GM21576 (cell line): Measurements from ENCODE around the gene NCBP3.

Experiments used
- ATAC-seq: cut with Tn5 transposase; IDR thresholded peaks from one replicate; pipeline ENCODE4 v1.9.1; 2021; ENCODE audit warnings: mild to moderate bottlenecking, moderate library complexity; ENCODE audit not compliant: unreplicated experiment

Gene NCBP3

GRCh38 chr17:3813171-3813570, 32.9 kb downstream of the NCBP3 start:
- ATAC-seq, result no peak

DNA sequence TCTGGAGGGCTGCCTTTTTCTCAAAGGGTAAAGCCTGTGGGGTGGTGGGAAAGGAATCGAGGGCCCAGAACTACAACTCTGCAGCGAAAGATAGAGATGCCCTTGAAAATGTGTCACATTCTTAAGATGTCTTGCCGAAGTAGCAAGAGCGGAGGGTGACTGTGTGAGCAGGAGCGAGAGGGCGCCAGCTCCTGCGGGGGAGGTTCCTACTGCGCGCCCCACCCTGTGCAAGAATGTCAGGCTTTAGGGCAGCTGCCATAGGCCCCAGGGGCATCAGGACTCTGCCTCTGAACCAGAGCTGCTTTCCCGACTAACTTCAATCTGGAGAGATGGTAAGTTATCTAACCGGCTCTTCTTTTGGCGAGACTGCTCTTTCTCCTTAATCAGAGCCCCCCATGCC, 33.3 kb downstream of the NCBP3 start:
- no peak for ATAC-seq

DNA sequence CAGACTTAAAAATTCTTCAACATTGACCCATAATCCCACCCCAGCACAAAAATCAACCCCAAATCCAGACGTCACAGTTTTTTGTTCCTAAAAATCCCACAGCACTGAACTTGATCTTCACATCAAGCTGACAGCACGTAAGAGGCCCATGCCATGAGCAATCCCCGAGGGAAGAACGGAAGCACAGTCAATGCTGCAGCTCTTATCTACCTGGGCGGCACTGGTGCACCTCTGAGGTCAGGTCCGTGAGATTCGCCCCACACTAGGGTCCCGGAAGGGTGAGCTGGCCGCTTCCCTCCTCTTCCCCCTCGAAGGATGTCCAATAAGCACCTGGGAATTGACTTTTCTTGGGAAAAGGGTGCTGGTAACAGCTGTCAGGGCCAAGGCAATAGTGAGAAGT, 33.8 kb downstream of the NCBP3 start:
- no peak for ATAC-seq

GRCh38 chr17:3810019-3810418, 36.0 kb downstream of the NCBP3 start:
- no peak for ATAC-seq

DNA sequence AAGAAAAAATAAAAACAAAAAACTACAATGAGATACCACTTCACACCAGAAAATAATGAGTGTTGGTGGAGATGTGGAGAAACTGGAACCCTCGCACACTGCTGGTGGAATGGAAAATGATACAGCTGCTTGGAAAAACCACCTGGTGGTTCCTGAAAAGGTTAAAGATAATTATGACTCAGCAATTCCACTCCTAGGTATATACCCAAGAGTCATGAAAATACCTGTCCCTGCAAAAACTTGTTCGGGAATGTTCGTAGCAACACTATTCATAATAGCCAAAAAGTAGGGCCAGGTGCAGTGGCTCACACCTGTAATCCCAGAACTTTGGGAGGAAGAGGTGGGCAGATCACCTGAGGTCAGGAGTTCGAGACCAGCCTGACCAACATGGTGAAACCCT, 36.9 kb downstream of the NCBP3 start:
- ATAC-seq, result no peak

- ATAC-seq, result no peak
Measured at GRCh38 chr17:3808701-3809100, 37.3 kb downstream of the NCBP3 start.

GRCh38 chr17:3805581-3805980, 40.5 kb downstream of the NCBP3 start:
- no peak for ATAC-seq

DNA sequence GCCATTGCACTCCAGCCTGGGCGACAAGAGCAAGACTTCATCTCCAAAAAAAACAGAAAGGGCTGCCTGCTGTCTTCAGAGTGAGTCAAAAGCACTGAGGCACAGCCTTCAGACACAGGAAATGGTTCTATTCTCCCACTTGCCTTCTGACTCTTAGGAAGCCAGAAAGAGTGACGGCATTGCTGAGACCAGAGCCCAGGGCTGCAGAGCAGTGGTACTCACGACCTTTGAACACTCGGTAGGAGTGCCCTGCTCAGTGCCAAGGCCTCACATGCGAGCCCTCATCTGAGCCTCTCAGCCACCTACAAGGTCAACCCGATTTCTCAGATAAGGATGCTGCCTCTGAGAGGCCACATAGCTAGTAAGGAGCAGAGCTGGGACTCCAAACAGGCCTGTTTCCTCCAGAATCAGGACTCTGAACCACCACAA, 41.5 kb downstream of the NCBP3 start:
- ATAC-seq, result peak; percentile 49

- ATAC-seq, result no peak
Measured at GRCh38 chr17:3803308-3803640, 42.8 kb downstream of the NCBP3 start.

DNA sequence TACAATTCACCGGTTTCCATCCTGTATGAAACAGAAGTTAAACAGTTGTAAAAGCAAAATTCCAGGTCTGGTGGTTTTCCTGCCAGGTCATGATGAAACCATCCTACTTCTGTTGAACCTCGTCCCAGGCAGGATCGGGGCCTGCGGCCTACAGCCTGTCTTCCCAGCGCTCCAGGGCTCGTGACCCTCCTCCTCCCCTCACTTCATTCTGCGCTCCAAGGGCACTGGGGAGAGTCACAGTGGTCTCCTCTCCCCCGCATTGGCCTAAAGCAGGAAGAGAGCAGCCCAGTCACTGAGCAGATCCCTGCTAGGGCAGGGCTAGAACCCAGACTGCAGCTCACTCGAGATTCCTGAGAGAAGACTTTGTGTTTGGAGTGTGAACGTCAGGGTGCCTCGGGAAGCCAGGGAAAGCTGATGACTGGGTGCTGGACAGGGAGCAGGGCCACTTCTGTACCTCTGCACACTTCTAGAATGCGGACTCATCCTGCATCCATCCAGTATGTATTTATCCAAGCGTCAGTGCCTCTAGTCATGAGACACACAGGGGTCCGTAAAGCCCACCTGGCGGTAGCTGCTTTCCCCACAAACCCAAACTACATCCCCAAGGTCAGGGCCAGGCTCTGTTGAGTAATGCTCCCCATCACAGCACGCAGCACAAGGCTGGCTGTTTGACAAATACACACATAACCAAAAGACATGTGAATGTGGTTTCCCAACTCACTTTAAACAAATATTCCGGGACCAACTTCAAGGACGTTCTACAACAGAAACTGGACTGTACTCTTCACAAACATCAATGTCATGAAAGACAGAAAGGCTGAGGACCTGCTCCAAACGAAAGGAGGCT, 43.4 kb downstream of the NCBP3 start:
- ATAC-seq, result no peak

DNA sequence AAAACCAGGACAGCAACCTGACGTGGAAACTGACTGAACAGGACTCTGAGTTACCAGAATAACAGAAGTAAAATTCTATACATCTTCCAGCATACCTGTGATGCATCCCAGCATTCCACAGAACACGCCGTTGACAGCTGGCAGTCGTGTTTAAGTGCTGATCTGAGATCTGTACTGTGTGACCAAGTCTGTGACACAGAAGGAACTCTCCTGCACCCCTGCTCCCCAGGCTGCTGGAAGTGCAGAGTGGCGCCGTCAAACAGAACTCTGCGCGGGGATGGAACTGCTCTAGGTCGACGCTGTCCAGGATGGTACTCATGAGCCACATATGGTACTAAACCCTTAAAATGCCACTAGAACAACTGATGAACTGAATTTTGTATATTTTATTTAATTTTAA, 44.3 kb downstream of the NCBP3 start:
- no peak for ATAC-seq

DNA sequence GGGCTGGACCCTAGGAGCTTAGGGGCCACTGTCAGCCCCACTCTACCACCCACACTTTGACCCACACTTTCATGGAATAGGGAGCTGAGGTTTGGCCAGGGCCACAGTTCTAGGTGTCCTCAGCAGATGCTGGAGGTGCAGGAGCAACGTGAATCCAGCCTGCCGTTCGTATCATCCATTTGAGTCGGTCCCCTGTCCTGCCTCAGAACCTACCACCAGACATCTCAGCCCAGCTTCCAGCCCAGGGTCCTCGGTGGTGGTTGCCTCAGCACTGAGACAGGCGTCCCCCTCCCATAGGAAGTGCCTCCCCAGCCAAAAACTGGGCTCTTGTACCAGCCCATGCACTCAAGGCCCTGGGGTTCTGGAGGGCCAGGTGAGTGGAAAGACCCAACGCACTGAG, 44.7 kb downstream of the NCBP3 start:
- ATAC-seq, result no peak

DNA sequence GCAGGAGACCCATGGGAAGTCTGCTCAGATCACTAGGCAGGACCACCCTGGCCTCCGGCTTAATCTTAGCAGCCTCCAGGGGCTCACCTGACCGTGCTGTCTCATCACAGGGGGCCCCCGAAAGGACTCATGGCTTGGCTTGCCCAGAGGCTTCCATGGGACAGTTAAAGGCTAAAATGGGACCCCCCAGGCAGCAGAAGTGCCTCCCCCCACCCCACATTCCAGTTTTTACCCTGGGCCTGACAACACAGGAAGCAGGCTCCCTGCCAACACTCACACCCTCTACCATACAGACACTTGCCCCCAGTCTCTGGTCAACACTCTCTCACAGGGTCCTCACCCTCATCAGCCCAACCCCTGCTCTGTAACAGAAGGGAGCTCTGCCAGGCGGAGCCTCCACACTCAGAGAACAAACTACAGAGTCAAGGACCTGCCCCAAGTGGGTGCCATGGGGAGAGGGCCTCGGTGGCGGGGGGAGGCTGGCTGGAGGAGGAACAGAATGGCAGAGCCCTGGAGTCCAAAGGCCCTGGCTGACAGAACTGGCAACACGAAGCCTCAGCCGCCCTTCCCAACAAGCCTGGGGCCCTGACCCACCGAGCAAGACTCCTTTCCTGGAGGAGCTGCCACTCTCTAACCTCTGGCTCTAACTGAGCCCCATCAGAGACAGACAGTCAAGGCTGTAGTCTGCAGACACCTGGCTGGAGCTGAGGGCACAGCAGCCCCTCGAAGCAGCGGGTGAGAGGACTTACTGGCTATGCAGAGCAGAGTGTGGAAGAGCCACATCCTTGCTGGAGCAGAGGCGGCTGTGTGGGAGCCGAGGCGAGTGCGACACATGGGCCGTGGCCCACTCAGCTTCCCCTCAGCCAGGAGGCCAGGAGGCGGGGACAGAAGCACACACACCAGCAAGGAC, 45.4 kb downstream of the NCBP3 start, which contains the start of gene ITGAE:
TSS of gene ITGAE (minus strand) at position 827 of the 910 bp plus-strand sequence. CDS start at position 783, 44 bp downstream.
- ATAC-seq, result no peak

- ATAC-seq, result no peak
Measured at GRCh38 chr17:3799181-3799945, 46.7 kb downstream of the NCBP3 start.

- ATAC-seq, result no peak
Measured at GRCh38 chr17:3798273-3799180, 47.5 kb downstream of the NCBP3 start.

DNA sequence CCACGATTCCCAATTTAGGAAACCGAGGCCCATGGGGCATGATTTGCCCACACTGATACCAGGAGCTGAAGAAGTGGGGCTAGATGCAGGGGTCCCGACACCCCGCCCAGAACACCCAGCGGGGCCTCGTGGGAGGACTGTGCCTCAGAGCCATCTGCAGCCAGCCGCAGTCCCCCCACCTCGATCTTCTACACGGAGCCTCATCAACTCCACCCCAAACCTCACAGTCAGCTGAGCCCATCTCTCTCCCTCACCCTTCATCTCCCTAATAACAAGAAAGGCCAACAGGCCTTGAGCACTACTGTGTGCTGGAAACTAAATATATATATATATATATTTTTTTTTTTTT, 49.2 kb downstream of the NCBP3 start:
- no peak for ATAC-seq

DNA sequence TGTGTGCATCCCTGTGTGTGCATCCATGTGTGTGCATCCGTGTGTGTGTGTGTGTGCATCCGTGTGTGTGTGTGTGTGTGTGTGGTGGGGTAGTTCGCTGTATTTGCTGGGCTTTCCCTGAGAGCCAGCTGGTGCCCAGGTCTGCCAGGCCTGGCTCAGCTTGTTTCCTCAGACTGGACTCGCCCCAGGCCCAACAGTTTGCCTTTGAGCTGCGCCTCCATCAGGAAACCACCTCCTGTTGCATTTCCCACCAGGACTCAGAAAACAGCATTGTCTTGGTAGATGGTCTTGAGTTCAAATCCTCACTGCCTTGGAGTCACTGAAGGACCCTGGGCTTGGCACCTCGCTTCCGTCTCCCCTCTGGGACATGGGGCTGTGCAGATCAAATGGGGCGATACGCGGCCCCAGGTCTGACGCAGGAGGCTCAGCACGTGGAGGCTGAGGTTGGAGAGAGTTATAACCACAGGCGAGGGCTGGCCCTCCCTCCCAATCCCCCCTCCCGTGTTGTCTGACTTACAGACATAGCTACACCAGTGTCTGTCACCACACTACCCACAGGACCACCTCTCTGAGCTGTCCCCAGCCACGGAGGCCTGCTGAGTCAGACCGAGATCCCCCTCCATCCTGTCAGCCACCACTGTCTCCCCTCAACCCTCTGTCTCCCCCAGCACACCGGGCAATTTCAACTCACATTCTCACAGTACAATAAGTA, 49.8 kb downstream of the NCBP3 start:
- ATAC-seq, result peak; percentile 59

DNA sequence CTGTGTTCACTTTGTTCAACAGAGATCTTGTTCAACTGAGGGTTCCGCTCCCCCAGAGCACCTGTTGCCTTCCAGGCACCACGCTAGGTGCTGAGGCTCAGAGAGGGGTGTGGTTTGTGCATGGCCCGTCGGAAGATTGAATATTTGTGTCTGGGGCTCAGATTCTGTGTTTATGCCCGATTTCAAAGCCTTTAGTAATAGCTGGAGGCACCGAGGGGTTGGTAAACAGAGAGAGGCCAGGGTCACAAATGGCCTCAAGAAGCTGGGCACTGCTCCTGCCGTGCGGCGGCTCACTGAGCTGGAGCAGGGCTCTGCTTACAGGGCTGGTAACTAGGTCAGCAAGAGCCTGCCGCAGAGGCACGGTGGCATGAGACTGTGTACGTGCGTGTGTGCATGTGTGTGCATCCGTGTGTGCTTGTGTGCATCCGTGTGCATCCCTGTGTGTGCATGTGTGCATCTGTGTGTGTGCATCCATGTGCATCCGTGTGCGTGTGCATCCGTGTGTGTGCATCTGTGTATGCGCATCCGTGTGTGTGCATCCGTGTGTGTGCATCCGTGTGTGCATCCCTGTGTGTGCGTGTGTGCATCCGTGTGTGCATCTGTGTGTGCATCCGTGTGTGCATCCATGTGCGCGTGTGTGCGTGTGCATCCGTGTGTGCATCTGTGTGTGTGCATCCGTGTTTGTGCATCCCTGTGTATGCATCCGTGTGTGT, 50.5 kb downstream of the NCBP3 start:
- ATAC-seq, result no peak
